GM19035 (cell line): ENCODE measurements around the gene CEND1.

Source experiments
- ATAC-seq: cut with Tn5 transposase; IDR thresholded peaks from one replicate; pipeline ENCODE4 v1.9.1; 2021; ENCODE audit not compliant: unreplicated experiment

Gene CEND1

GRCh38 chr11:796565-797295 lies 6.8 kb upstream of the CEND1 start:
- no peak for ATAC-seq

GRCh38 chr11:795634-796564 lies 6.0 kb upstream of the CEND1 start:
- no peak for ATAC-seq

- no peak for ATAC-seq
These were observed 5.1 kb upstream of the CEND1 start for GRCh38 chr11:794766-795633.

- no peak for ATAC-seq
These were observed 4.3 kb upstream of the CEND1 start for GRCh38 chr11:794013-794765.

GRCh38 chr11:793556-793955 lies 3.7 kb upstream of the CEND1 start:
- no peak for ATAC-seq

GRCh38 chr11:792873-793272 lies 3.0 kb upstream of the CEND1 start:
- ATAC-seq, result no peak

GRCh38 chr11:792535-792821 lies 2.6 kb upstream of the CEND1 start:
- no peak for ATAC-seq

- no peak for ATAC-seq
These were observed 2.0 kb upstream of the CEND1 start for GRCh38 chr11:791658-792534.

GRCh38 chr11:790721-791564 lies 1.1 kb upstream of the CEND1 start:
- ATAC-seq, result no peak

- no peak for ATAC-seq
These were observed 643 bp downstream of the CEND1 start for GRCh38 chr11:788953-789940.

- no peak for ATAC-seq
These were observed 1.8 kb downstream of the CEND1 start for GRCh38 chr11:788009-788640.

GRCh38 chr11:787084-787675 lies 2.7 kb downstream of the CEND1 start:
- no peak for ATAC-seq

- ATAC-seq, result no peak
These were observed 3.4 kb downstream of the CEND1 start for GRCh38 chr11:786235-787083.

GRCh38 chr11:783581-784015 lies 6.3 kb downstream of the CEND1 start:
- no peak for ATAC-seq

GRCh38 chr11:782264-783174 lies 7.4 kb downstream of the CEND1 start:
- ATAC-seq, result no peak
